GM18861 (cell line): ENCODE data around the gene POLR3A.

Experiments used
- ATAC-seq: cut with Tn5 transposase; IDR thresholded peaks from one replicate; pipeline ENCODE4 v1.9.1; 2021; ENCODE audit not compliant: unreplicated experiment

The POLR3A gene

DNA sequence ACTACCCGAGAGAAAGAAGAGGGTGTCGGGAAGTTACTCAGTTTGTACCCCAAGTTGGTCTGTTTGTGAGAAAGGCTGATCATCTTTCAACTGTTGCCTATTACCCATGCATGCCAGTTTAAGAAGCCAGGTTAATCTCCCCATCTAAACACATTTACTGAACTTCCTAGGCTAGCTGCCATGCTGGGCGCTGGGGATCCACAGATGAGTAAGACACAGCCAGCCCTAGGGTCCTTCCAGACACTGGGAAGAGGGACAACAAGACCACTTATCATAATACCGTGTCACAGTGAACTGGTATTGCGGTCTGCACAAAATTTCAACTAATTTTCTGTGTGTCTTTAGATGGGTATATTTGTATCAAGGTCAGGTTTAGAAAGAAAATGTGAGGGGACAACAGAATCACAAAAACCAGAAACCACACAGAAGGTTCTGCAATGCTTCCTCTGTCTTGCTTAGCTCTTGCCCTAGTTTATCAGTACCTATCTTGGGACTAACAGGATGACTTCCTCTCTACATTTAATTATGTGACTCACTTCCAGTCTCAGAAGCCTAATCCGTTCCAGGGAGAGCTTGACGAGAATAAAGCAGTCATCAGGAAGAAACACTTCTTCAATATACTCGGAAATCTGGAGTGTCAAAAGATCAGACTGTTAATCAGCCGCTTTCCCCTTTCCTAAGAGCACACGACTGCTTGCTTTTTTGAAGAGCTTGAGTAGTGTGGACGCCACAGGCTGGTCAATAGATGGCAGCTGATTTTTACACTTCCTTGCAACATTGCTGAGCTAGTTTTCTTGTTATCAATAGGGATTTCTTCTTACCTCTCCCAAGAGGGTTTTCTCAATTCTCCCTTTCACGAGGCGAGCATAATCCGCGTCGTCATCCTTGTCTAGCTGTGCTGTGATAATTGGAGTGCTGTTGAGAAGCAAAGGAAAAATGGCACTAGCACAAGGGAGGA lies 45.7 kb downstream of the POLR3A start:
- ATAC-seq = no peak

DNA sequence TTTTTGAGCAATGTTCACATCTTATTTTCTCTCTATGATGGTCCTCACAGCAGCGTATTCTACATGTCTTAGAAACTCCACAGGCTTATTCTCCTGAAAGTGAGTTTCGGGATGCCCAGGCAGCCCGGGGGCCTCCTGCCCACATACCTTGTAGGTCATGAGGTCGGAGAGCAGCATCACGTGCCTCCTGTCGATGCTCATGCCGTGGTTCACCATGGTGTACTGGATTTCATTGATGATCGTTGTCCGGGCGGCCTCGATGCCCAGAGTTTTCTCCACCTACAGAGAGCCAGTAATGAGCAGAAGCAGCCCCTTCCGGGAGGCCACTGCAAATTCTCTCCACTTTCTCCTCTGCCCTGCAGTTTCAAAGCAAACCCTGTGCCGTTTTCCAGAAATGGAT lies 48.0 kb downstream of the POLR3A start:
- ATAC-seq = no peak

DNA sequence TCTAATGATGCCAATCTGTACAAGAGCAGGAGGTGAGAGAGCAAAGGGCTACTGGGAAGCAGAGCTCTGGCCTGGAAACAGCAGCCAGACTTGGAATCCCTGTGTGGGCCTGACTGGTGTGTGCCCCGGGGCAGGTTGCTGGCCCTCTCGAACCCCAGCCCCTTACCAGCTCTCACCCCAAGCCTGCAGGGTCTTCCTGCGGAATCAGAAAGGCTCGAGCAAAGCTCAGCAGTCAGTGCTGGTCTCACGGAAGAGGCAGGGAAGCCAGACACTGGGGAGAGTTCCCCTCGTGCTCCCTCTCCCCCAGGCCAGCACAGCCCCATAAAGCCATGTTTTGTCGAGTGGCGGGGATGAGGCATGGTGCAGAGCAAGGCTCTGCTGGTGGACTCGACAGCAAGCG lies 50.1 kb downstream of the POLR3A start:
- ATAC-seq = no peak

DNA sequence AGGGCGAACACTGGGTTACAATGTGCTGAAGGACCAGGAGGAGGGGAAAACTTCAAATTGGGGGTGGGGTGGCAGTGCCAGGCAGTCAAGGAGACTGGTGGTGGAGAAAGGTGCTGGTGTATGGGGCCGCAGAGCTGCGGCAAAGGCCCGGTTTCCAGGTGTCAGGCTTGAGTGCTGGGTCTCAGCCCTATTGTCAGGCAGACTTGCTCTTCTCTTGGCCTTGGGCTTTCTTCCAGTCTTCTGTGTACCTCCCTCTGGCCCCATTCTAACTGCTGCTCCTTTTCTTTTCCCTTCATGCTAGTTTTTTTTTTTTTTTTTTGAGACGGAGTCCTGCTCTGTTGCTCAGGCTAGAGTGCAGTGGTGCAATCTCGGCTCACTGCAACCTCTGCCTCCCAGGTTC lies 51.0 kb downstream of the POLR3A start:
- no peak for ATAC-seq

DNA sequence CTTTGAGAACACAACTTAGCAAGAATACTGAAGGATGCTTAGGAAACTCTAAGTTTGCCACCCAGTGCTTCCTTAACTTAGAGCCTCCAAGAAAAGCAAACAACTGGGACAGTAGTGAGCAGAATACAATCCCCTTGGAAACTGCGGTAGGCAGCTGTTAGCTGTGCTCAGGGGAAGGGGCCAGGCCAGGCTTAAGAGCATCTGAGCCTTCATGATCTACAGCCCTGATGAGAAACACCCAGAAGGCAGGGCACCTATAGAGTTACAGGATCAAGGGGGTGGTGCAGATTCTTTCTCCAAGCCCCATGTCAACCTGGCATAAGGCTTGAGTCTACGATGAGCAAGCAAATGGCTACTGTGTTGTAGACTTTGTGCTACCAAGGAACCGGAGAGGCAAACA lies 51.4 kb downstream of the POLR3A start:
- ATAC-seq = no peak

DNA sequence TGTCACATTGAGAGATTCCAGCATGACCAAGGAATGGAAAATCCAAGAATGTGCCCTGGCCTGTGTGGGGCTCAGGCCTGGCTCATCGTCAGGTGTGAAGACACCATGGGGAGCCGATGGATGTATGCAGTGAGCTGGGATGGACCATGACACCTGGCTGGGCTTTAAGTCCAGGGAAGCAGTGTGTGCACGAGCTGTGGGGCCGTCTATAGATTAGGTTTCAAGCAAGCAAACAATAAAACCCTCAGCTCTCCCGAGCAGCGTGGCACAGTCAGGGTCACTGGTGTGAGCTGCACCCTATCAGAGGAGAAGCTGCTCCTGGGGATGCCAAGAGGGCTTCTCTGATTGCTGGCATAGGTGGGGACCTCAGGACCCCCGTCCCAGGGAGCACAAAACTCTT lies 52.3 kb downstream of the POLR3A start:
- no peak for ATAC-seq

DNA sequence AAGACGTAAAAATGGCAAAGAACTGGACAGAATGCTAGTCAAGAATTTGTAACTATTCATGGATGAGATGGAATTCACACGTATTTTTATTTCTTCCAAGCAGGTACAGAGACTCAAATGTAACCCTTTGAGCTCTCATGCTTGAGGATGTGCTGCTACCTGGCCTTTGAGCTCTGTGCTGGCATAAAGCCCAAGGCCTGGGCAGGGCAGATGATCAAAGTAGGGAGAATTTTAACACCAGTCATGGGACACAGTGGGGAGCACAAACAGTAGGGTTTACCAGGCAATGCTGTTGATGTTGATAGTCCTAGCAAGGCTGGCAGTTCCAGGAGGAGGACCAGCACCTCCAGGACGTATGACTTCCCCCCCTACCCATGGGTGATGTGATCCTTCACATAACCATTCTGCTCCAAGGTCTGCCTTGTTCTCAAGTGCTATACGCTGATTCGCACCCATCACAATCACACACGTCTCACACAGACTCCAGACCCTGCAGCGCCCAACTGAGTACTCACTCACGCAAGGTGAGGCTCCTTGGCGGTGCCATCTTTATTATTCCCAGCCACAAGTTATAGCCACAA lies 54.1 kb downstream of the POLR3A start:
- ATAC-seq = no peak

DNA sequence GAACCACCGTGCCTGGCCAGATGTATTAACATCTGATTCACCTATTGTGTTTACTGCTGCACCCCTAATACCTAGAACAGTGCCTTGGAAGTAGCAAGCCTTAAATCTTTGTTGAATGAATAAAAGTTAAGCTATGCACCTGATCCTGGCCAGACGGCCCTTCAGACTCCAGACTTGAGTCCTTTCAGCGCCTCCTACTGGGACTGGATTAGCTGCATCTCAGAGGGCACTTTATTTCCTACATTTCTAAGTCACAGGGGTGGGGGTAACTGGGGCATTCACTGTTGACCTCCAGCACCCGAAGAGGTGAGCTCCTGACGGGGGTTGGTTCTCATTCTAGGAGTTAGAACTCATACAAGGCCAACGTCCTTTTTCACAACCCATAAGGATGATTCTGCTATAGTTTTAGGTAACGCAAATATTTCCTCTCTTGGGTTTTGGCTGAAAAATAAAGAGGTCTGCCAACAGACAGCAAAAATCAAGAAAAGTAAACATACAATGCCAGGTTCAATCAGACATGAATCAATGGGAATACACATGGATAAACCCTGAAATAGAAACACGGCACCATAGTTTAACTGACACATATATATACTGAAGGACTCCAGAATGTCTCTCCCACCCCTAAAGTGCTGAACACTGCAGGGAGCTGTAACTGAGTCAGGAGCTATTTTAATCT lies 54.8 kb downstream of the POLR3A start:
- ATAC-seq = no peak

DNA sequence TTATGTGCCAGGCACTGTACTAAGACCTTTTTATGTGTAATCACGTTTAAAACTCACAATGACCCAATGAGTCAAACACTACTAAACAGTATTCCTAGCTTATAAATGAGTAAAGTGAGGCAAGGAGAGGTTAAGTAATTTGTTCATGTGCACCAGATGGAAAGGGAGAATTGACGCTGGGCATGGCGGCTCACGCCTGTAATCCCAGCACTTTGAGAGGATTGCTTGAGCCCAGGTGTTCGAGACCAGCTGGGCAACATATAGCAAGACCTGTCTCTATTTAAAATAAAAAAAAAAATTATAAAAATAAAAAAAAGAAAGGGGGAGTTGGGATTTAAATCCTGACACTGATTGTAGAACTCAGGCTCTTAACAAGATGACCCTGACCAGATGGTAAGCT lies 56.0 kb downstream of the POLR3A start:
- ATAC-seq = no peak

DNA sequence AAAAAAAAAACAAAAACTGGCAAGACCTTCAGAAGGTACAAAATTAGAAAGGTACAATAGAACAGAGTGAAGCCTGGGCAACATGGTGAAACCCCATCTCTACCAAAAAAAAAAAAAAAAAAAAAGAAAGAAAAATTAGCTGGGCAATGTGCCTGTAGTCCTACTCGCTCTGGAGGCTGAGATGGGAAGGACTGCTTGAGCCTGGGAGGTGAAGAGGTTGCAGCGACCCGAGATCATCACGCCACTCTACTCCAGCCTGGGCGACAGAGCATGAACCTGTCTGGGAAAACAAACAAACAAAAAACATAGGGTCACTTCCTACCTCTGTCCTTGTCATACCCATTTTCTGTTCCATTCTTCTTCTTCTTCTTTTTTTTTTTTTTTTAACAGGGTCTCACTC lies 57.2 kb downstream of the POLR3A start:
- ATAC-seq = no peak

DNA sequence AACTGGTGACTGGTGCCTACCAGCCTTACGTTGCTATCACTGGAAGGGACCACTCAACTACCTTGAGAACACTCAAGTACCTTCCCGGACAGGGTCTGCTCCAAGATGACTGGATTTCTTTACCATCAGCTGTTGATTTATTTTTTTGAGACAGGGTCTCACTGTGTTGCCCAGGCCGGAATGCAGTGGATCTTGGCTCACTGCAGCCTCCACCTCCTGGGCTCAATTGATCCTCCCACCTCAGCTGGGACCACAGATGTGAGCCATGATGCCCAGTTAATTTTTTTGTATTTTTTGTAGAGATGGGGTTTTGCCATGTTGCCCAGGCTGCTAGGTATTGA lies 57.5 kb downstream of the POLR3A start:
- no peak for ATAC-seq

DNA sequence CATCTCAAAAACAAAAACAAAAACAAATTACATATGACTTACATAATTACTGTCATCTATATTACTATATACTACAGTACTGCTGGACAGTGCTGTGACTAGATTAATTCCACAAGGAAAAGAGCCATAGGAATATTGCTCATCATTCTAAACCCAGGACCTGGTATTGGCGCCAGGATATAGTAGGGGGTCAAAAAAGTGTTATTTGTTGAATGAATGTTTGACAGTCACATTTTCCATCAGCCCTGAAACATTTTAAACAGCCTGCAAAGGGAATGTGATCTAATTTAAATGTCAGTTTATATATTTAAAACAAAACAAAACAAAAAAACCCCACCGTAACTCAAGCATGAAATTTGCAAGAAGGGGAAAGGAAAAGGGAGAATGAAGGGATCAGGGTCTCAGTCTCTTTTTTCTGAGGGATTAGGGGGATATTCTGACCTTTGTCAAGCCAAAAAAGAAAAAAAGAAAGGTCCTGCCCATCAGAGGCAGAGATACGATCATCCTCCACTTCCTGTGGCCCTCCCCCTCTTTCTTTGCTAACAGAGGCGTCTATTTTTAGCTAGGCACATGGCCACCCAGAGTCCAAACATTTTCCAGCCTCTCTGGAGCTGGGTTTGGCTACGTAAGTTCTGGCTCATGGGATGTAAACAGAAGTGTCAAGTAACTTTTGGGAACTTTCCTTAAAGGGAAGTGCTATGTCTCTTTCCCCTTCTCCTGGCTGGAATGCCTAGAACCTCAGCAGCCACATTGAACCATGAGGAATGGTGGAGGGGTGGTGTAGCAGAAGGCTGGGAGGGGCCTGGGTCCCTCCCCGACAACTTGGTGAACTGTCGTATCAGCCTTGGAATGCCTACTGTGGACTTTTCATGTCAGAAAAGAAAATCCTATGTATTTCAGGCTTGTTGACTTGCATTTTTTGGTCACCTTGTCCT lies 58.2 kb downstream of the POLR3A start:
- no peak for ATAC-seq

DNA sequence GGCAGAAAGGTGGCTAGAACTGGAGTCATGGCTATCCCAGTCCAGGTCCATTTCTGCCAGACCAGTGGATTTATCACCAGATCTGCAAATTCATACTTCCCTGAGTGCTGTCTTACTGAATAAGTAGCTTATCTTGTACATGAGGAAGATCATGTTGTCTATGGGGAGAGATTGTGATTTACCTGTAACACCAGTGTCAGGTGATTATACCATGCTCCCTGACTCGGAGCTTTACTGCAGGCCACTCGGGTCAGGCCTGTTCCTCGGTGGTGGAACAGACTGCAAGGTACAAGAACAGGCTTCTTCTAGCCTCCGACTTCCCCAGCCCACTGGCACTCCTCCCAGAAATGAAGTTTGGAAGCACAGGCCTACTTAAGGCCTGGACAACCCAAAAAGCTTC lies 60.2 kb downstream of the POLR3A start:
- ATAC-seq = no peak

DNA sequence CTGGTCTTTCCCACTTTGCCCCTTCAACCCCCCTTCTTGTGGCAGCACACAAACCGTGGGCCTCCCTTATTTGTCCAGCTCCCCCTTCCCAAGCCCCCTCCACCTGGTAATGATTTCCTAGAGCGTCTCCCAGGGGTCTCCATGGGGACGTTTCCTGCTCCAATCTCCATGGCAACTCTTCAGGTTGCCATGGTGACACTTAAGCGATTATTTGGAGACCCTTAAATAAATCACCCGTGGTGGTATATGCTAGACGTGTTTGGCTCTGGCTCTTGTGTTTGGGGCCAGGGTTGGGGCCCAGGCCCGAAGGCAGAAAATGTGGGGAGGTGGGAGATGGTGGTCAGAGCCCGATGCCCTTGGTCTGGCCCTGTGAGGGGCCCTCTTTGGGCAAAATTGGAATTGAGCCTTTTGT lies 61.7 kb downstream of the POLR3A start:
- ATAC-seq = no peak

DNA sequence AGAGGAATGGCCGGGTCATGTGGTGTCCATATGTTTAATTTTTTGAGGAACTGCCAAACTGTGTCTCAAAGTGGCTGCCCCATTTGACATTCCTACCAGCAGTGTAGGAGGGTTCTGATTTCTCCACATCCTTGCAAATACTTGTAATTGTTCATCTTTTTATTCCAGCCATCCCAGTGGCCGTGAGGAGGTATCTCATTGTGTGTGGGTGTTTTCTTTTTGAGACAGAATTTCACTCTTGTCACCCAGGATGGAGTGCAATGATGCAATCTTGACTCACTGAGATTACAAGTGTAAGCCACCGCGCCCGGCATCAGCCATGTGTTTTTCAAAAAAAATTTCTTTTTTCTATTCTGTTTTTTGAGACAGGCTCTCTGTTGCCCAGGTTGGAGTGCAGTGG lies 64.0 kb downstream of the POLR3A start:
- no peak for ATAC-seq

DNA sequence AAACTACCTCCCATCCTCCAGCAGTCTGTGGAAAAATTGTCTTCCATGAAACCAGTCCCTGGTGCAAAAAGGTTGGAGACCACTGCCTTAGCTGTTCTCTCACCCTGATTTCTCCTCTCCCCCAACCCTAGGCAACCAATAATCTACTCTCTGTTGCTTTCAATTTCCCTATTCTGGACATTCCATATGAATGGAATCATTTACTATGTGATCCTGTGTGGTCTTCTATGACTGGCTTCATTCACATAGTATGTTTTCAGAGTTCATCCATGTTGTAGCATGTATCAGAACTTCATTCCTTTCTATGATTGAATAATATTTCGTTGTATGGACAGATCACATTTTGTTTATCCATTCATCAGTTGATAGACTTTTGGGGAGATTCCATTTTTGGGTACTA lies 64.5 kb downstream of the POLR3A start:
- no peak for ATAC-seq

DNA sequence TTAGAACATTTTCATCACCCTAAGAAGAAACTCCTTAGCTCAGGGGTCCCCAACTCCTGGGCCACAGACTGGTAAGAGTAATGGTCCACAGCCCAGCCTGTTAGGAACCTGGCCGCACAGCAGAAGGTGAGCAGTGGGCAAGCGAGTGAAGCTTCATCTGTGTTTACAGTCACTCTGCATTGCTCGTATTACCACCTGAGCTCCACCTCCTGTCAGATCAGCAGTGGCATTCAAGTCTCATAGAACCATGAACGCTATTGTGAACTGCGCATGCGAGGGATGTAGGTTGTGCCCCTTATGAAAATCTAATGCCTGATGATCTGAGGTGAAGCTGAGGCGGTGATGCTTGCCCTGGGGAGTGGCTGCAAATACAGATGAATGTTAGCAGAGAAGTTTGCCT lies 65.4 kb downstream of the POLR3A start:
- ATAC-seq = no peak

DNA sequence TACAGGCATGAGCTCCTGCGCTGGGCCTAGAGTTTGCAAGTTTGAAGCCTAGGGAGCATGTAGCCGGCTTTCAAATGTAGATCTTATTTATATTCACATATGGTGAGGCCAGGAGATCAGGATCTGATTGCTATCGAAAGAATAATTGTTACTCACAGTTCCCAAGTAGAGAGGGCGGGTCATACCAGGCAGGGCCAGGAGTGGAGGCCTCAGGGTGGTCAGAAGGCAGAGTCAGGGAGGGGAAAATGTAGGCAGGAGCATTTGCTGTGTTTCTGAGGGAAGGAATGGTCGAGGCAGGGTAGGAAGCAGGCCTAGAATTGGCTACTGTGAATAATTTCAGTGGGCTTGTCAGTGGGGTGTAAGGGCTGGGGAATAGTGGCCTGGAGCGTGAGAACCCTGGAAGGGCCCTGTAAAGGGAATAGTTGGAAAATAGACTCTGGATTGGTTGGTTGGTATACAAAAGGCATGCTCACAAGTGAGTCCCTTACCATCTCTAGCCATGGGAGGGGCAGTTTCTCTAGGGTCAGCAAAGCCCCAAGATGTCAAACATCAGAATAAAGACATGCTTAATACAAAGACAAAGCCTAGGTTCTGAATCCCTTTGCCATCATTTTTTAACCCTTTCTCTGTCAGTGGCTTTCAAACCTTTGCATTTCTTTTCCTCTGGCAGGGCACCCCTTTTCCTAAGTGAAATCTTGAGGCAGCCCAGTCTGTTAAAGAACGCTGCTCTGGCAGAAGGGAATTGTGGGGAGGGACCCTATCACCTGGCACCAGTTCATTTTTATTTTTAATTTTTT lies 66.8 kb downstream of the POLR3A start:
- no peak for ATAC-seq

DNA sequence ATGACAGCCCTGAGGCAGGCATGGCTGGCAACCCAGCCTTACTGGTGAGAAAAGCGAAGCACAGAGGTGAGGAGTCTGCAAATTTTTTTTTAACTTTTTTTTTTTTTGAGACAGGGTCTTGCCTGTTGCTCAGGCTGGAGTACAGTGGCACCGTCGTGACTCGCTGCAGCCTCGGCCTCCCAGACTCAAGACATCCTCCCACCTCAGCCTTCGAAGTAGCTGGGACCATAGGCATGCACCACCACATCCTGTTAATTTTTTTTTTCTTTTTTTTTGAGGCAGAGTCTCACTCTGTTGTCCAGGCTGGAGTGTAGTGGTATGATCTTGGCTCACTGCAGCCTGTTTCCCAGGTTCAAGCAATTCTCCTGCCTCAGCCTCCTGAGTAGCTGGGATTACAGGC lies 67.6 kb downstream of the POLR3A start:
- ATAC-seq = no peak

DNA sequence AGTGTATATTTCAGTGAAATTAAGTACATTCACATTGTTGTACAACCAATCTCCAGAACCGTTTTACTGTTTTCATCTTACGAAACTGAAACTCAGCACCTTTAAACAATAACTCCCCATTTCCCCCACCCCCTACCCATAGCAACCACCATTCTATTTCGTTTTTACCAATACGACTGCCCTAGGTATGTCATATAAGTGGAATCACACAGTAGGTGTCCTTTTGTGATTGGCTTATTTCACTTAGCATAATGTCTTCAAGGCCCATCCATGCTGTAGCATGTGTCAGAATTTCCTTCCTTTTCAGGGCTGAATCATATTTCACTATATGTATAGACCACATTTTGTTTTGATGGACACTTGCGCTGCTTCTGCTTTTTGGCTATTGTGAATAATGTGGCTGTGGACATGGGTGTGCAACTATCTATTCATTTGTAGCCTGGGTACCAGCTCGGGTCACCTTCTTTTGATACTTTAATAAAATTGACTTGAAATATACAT lies 68.4 kb downstream of the POLR3A start:
- ATAC-seq = no peak
